Stimulated activated CD4-positive, alpha-beta T cell treated with anti-CD3 and anti-CD28 coated beads, Interleukin-1b, Interleukin-23, amount 100 ng/mL, for 1 hour (primary cell): ENCODE results near the gene NRGN.

Source experiments
- DNase-seq, 2 donors: peaks; one replicate each; pipeline ENCODE4 v3.0.0-alpha.2; 2020; ENCODE audit warnings: low read depth in 2 of 2

NRGN gene

DNA sequence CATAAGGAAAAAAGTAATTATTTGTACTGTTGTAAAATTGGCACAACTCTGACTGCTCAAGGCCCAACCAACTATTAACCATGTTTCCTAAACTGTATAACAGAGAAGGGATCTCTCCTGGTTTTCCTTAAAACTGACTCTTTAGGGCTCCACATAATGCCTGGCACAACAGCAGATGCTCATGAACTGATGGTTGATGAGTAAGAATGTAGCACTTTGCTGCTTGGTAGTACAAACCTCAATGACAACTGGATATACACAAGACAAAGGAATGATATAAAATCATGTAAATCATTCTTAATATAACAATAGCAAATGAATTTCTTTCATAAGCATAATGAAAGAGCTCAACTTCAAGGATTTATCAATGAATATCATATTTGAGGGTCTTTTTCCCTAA, 48.8 kb downstream of the NRGN start:
- no peak for DNase-seq

DNA sequence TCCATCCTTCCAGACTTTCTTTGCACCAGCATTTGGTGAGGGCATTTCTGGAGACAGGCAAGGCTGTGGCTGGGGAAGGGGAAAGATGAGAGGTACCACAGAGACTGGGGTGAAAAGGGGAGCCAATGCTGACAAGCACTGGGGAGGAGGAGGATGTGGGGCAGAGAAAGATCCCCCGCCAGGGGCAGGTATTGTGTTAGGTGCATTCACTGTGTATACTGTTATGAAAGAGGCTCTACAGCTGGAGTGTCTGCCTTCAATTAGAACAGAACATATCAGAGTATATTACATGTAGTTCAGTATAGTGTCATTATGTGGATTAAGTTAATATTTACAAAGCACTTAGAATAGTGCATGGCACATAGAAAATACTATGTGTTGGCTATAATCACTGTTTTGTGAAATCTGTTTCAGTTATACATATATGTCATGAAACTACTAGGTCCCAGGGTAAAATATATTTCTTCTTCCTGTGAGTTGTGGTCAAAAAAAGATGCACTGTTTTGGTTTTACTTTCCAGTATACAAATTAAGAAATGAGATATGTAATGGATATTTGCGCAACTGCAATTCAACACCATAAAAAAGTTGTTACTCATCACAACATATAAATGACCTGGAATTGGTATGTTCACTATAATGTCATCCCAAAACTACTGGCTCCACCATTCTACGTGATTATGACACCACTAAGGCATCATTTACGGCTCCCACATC, 52.0 kb downstream of the NRGN start:
- DNase-seq, result no peak

DNA sequence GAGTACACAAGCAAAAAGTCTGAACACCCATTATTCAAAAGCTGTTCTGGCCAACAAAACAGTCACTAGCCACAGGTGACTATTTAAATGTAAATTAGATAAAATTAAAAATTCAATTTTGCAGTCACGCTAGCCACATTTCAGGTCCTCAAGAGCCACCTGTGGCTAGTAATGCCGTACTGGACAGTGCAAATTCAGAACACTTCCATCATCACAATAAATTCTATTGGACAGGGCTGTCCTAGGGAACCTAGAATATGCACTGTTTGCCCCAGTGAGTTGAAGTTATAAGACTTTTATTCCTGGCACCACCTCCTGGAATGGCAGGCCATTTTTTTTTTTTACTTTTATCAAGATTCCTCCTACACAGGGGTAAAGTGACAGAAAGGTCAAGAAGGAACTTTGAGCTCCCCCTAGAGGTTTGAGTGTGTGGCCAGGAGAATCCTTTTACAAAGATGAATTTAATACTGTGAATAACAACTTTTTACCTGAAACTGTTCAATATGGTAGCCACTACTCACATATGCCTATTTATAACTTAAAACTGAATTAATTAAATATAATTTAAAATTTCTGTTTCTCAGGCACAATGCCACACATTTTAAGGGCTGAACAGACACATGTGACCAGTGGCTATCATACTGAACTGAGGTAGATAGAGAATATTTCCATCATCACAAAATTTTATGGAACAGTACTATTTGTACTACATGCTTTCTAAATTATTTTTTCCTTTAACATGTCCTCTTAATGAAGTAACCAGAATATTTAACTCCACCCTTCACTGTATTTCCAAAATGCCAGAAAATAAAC, 53.9 kb downstream of the NRGN start:
- DNase-seq, result no peak

DNA sequence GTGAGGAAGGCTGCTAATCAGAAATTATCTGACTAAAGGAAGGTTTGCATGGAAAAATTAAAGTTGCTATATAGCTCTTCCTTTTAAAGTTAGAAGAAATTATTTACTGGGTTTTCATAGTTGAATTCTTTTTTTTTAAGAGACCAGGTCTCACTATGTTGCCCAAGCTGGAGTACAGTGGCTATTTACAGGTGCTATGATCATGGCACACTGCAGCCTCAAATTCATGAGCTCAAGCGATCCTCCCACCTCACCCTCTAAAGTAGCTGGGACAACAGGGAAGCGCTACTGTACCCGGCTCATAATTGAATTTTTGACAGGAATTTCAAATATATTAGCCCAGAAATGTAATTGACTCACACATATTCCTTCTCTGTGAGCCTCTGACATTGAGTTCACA, 56.6 kb downstream of the NRGN start:
- DNase-seq, result no peak
